GM12892 (cell line): ENCODE results near the gene VIL1.

ENCODE experiments used
- POLR2A ChIP-seq: IDR thresholded peaks from 2 replicates; pipeline ENCODE4 v1.6.1; 2011; ENCODE audit warnings: low read depth, low read length, control low read depth
- POLR2AphosphoS5 ChIP-seq: IDR thresholded peaks from 2 replicates; pipeline ENCODE4 v1.6.1; 2011; ENCODE audit warnings: low read depth, low read length, control low read depth
- TAF1 ChIP-seq: IDR thresholded peaks from 2 replicates; pipeline ENCODE4 v1.6.1; 2011; ENCODE audit warnings: low read depth, mild to moderate bottlenecking, control low read depth, low read length, borderline replicate concordance

- TF ChIP-seq TAF1, result no peak
- TF ChIP-seq POLR2AphosphoS5, result no peak
- TF ChIP-seq POLR2A, result no peak
These were observed 47.2 kb downstream of the VIL1 start for GRCh38 chr2:218465987-218466633.
